ENCODE data around the gene DCBLD2. TPM values are rescaled to one million over a fixed set of nuclear protein-coding genes. Genes with fewer than 3 reads are reported as not detected.

Gene DCBLD2
- total RNA-seq, 1 experiment from 2014 or later: 48.0 TPM

GRCh38 chr3:98746122-98746521 lies 155.4 kb downstream of the DCBLD2 start:
- Histone ChIP-seq H3K79me2 (ENCODE audit: insufficient read depth, low read length) (no peaks in the 10 kb centered on the region), H3K23me2 (ENCODE audit: insufficient read length, low read depth, low read length, poor library complexity, severe bottlenecking) (no peaks in the 10 kb centered on the region)

More at GRCh38 chr3:98746122-98746521, 155.4 kb downstream of the DCBLD2 start:
- Histone ChIP-seq H2BK12ac (ENCODE audit: insufficient read length, low read depth, low read length) (no peak overlapping the region), H2AK5ac (ENCODE audit: insufficient read length, low read length) (no peak overlapping the region), H3K9ac (ENCODE audit: extremely low read depth, insufficient read length, low read length) (no peak overlapping the region), H3K4me2 (ENCODE audit: insufficient read depth, insufficient read length, low read length) (no peak overlapping the region), H3K9me3 (ENCODE audit: control insufficient read depth, low read depth, low read length) (no peaks in the 10 kb centered on the region), H4K8ac (replicated peaks; ENCODE audit: insufficient read length, low read depth, low read length) (no peak overlapping the region), H3K27ac (ENCODE audit: insufficient read length, low read depth, low read length) (no peak overlapping the region), H2BK5ac (ENCODE audit: insufficient read length, low read length) (no peak overlapping the region), H4K20me1 (ENCODE audit: control insufficient read depth, insufficient read depth, insufficient read length) (no peaks in the 10 kb centered on the region), H3K56ac (ENCODE audit: insufficient read length, low read depth, low read length) (no peak overlapping the region), H4K91ac (ENCODE audit: insufficient read length, low read depth, low read length) (no peak overlapping the region), H3K79me1 (ENCODE audit: insufficient read depth, low read depth, low read length, poor library complexity, severe bottlenecking) (no peaks in the 10 kb centered on the region), H2BK15ac (ENCODE audit: low read depth, low read length) (no peak overlapping the region), H4K5ac (ENCODE audit: insufficient read length, low read depth, low read length) (no peak overlapping the region), H3K14ac (ENCODE audit: insufficient read depth, low read length) (no peak overlapping the region), H2AFZ (ENCODE audit: low read length) (no peak overlapping the region), H3K18ac (ENCODE audit: insufficient read length, low read depth, low read length) (no peak overlapping the region), H3K4me1 (ENCODE audit: insufficient read depth, low read length) (no peaks in the 10 kb centered on the region), H3K23ac (ENCODE audit: insufficient read length, low read depth, low read length) (no peak overlapping the region), H2BK20ac (ENCODE audit: low read depth, low read length, poor library complexity, severe bottlenecking) (no peak overlapping the region), H3K27me3 (ENCODE audit: insufficient read depth, low read length) (no peaks in the 10 kb centered on the region), H3T11ph (ENCODE audit: low read length) (no peak overlapping the region), H2BK120ac (ENCODE audit: low read depth, low read length, poor library complexity, severe bottlenecking) (no peak overlapping the region), H3K4ac (ENCODE audit: low read depth, low read length) (no peak overlapping the region)
- no CpG with 5 or more reads among the region's 4 CpGs for WGBS (ENCODE audit: extremely low coverage, insufficient read length, low lambda C conversion rate)
- no peak overlapping the region for H3K4me3 Mint-ChIP-seq
- no peaks in the 10 kb centered on the region for H3K36me3 Mint-ChIP-seq (ENCODE audit: insufficient read depth in 1 of 3, low read depth in 3 of 3)
- no peak overlapping the region for H3K27ac Mint-ChIP-seq
- TF ChIP-seq, protein P1, sequence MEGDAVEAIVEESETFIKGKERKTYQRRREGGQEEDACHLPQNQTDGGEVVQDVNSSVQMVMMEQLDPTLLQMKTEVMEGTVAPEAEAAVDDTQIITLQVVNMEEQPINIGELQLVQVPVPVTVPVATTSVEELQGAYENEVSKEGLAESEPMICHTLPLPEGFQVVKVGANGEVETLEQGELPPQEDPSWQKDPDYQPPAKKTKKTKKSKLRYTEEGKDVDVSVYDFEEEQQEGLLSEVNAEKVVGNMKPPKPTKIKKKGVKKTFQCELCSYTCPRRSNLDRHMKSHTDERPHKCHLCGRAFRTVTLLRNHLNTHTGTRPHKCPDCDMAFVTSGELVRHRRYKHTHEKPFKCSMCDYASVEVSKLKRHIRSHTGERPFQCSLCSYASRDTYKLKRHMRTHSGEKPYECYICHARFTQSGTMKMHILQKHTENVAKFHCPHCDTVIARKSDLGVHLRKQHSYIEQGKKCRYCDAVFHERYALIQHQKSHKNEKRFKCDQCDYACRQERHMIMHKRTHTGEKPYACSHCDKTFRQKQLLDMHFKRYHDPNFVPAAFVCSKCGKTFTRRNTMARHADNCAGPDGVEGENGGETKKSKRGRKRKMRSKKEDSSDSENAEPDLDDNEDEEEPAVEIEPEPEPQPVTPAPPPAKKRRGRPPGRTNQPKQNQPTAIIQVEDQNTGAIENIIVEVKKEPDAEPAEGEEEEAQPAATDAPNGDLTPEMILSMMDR (conservative IDR thresholded peaks at IDR 0.05): no peak
- DNase-seq: no peak
- H3K27me3 Mint-ChIP-seq (ENCODE audit: low read depth): no peaks in the 10 kb centered on the region
- H3K4me1 Mint-ChIP-seq: peaks cover 3 to 5% of the 10 kb centered on the region in 2 experiments; a peak in 2 of 4 replicates
- no peaks in the 10 kb centered on the region for H3K9me3 Mint-ChIP-seq

Other genes with a start within 250 kb of the DCBLD2 start
- gene ST3GAL6, start 138.4 kb downstream of the DCBLD2 start, total RNA-seq (2021): 4.7 and 6.4 TPM in 2 replicates